Kidney epithelial cell (primary cell): Measurements from ENCODE around the gene ENO4. TPM values are rescaled to one million over a fixed set of nuclear protein-coding genes. Genes with fewer than 3 reads are reported as not detected.

ENCODE experiments used
- DNase-seq: peaks from one replicate; pipeline ENCODE4 v3.0.0-alpha.2; 2010; ENCODE audit warnings: low read depth
- H3K27me3 ChIP-seq: 2 replicates; pipeline ENCODE4 v1.6.0; 2011; ENCODE audit warnings: low read length; ENCODE audit not compliant: control insufficient read depth, insufficient read depth
- H3K36me3 ChIP-seq: 2 replicates; pipeline ENCODE4 v1.5.1; 2011; ENCODE audit warnings: low read length; ENCODE audit not compliant: control insufficient read depth, insufficient read depth
- H3K4me3 ChIP-seq: 2 replicates; pipeline ENCODE4 v1.5.1; 2011; ENCODE audit warnings: low read depth, mild to moderate bottlenecking, control low read depth, low read length
- total RNA-seq: library from RNA; depleted of rRNA; stranded (reverse); fragments of >200 nt; gene quantifications from 2 replicates; pipeline ENCODE4 v1.2.3, GENCODE V29; 2015
- TF ChIP-seq, protein P1 (sequence below): IDR thresholded peaks from 2 replicates; pipeline ENCODE4 v1.5.1; 2011; ENCODE audit warnings: mild to moderate bottlenecking, moderate library complexity, low read length, control low read depth, inconsistent platforms; ENCODE audit not compliant: insufficient read depth, poor library complexity, severe bottlenecking

The ENO4 gene
- total RNA-seq, 1 donor from 2014 or later, result 0.21 TPM

DNA sequence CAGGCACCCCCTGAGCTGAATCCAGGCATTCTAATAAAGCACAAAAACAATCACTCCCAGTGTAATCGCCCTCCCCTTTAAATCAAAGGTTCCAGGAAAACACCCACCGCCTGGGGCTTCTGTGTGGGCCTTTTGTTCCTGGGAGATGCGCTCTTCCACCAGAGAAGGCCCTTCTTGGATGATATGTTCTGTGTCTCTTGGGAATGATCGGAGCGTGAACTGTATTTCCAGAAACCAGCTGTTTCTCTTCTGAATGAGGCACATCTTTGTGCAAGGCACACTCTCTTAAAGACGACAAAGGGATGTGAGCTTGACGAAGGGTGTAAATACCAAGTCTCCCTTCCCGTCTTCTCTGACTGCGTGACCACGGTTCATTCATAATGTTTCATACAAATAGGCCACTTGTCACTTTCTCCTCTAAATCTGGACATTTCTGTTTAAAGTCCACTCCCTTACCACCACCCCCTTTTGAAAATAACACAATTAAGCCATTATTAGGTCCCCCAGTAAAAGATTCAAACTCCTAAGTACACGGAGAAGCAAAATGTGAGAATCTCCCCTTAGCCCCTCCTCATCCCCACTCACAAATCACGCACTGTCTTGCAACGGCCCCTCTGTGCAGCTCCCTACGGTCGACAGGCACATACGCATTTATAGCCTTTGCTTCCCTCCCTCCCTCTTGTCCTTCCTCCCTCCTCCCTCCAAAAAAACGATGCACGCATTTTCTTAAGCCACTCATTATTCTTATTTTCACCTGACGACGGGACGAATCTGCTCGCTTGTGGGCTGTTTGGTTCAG, 45.6 kb upstream of the ENO4 start:
- TF ChIP-seq, protein P1, sequence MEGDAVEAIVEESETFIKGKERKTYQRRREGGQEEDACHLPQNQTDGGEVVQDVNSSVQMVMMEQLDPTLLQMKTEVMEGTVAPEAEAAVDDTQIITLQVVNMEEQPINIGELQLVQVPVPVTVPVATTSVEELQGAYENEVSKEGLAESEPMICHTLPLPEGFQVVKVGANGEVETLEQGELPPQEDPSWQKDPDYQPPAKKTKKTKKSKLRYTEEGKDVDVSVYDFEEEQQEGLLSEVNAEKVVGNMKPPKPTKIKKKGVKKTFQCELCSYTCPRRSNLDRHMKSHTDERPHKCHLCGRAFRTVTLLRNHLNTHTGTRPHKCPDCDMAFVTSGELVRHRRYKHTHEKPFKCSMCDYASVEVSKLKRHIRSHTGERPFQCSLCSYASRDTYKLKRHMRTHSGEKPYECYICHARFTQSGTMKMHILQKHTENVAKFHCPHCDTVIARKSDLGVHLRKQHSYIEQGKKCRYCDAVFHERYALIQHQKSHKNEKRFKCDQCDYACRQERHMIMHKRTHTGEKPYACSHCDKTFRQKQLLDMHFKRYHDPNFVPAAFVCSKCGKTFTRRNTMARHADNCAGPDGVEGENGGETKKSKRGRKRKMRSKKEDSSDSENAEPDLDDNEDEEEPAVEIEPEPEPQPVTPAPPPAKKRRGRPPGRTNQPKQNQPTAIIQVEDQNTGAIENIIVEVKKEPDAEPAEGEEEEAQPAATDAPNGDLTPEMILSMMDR, result no peak
- Histone ChIP-seq H3K4me3 (no peak overlapping the region), H3K36me3 (no peaks in the 10 kb centered on the region), H3K27me3 (no peaks in the 10 kb centered on the region)
- no peak for DNase-seq

DNA sequence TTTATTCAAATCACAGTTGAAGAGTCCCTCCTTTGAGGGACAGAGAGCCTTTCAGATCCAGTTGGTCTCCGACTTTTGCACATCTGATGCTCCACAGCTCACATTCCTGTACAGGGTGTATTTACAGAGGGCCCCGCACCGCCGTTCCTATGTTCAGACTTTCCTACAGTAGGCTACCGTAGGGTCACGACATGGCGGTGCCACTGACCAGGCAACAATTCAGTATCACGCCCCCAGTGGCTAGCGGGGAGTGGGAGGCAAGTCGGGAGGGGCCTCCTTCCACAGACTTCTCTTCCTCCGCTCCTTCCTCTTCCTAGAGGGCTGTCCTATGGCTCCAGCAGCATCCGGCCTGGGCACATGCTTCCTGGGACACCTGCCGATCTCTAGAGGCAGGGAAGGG, 40.6 kb upstream of the ENO4 start:
- Histone ChIP-seq H3K4me3 (no peak overlapping the region), H3K27me3 (no peaks in the 10 kb centered on the region), H3K36me3 (no peaks in the 10 kb centered on the region)
- no peak for DNase-seq
- TF ChIP-seq, protein P1, result no peak

DNA sequence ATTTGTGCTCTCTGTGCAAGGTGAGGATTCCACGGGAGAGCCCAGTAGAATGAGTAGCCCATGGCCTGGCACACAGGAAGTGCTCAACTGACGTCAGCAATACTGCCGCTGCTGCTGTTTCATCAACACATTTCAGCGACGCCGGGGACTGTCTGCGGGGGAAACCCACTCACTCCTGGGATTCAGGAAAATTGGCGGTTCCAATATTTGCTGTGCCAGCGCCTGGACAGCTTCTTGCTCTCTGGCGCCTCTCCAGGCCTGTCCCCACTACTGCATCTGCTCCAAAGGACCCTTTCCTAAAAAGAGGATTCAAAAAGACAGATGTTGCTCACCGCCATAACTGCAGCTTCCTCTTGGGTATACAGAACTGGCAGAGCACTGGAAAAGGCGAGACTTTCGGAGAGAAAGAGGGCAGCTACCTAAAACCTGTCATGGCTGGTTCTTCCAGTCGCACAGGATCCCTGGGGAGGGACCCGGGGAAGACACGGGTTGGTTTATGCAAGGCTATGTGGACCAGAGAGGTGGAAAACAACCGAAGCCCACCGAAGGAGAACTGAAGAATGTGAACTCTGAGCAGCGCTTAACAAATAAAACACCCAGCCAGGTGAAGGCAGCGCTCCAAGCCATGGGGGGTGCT, 39.7 kb upstream of the ENO4 start:
- no peaks in the 10 kb centered on the region for H3K27me3 ChIP-seq
- no peaks in the 10 kb centered on the region for H3K36me3 ChIP-seq
- no peak overlapping the region for H3K4me3 ChIP-seq
- TF ChIP-seq, protein P1, result peak; percentile 53
- DNase-seq, result no peak

DNA sequence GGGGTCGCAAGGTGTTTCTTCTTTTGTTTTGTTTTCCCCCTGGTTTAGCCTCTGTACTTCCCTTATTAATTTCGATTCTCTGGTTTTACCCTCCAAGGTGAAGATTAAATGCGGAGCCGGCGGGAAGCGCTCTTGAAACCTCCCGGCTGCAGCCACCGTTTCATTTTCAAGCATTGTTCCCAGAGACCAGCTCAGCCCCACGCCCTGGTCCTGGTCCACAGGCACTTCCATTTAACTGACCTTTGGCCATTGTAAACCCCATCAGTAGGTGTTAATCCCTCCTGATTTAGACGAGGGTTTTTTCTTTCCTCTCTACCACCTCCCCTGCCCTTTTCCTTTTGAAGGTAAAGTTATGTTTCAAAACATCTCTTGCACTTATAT, 39.2 kb upstream of the ENO4 start:
- no peaks in the 10 kb centered on the region for H3K36me3 ChIP-seq
- DNase-seq, result no peak
- no peaks in the 10 kb centered on the region for H3K27me3 ChIP-seq
- no peak overlapping the region for H3K4me3 ChIP-seq
- TF ChIP-seq, protein P1, result no peak

DNA sequence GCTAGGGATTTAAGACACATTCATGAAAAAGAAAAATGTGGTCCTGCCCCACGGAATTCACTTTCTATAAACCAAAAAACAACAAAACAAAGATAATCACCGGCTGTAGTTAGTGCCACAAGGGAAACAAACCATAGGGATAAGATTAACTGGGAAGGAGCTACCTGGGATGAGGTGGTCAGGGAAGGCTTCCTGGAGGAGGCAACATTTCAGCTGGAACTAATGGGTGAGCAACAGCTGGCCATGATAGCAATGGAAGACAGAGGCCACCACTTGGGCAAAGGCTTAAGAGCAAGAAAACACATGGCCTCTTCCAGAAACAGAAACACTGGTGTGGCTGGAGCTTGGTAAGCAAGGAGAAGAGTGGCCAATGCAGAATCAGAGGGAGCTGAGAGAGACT, 38.4 kb upstream of the ENO4 start:
- TF ChIP-seq, protein P1, result no peak
- no peaks in the 10 kb centered on the region for H3K36me3 ChIP-seq
- no peak overlapping the region for H3K4me3 ChIP-seq
- H3K27me3 ChIP-seq, result no peaks in the 10 kb centered on the region
- DNase-seq, result no peak

DNA sequence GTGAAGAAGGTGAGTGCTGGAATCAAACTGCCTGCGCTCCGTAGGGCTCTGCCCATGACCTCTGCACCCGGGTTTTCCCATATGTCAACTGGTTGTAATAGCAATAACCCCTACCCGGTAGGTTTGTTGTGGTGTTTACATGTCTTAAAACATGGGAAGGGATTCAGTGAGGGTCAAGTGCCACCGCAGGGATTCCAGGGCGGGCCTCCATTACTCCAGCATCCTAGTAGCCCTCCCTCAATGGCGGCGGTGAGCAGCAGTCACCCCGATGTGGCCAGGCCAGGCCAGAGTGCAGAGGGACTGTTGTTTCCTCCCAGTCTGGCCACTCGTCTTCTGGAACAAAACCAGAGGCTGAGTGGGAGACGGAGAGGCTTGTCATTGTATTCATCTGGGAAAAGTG, 37.6 kb upstream of the ENO4 start:
- H3K36me3 ChIP-seq, result no peaks in the 10 kb centered on the region
- no peak for DNase-seq

More for the DNA sequence above, 37.6 kb upstream of the ENO4 start:
- Histone ChIP-seq H3K27me3 (no peaks in the 10 kb centered on the region), H3K4me3 (no peak overlapping the region)
- TF ChIP-seq, protein P1, result no peak
